DND-41 (cell line): ENCODE data around the gene GRIK4.

Experiments
- ATAC-seq: fragments of 200-7000 bp; cut with Tn5 transposase; 3 replicates; pipeline ENCODE4 v1.9.1; 2021; ENCODE audit warnings: low read depth; ENCODE audit not compliant: insufficient read depth
- DNase-seq: peaks from one replicate; pipeline ENCODE4 v3.0.0-alpha.2; 2020
- H2AFZ ChIP-seq: 2 replicates; pipeline ENCODE4 v1.6.0; 2012; ENCODE audit warnings: low read depth, low read length
- H3K27ac ChIP-seq: 2 replicates; pipeline ENCODE4 v1.5.1; 2012; ENCODE audit warnings: low read length, inconsistent platforms
- H3K27me3 ChIP-seq: fragments of 200-600 bp; sonication (generic); 2 replicates; pipeline ENCODE4 v1.6.0; 2012; ENCODE audit warnings: low read length, mild to moderate bottlenecking, inconsistent platforms; ENCODE audit not compliant: insufficient read depth, poor library complexity
- H3K36me3 ChIP-seq: 2 replicates; pipeline ENCODE4 v1.5.1; 2012; ENCODE audit warnings: low read length, inconsistent platforms; ENCODE audit not compliant: insufficient read depth
- H3K4me1 ChIP-seq: 2 replicates; pipeline ENCODE4 v1.5.1; 2012; ENCODE audit warnings: mild to moderate bottlenecking, low read length; ENCODE audit not compliant: insufficient read depth
- H3K4me2 ChIP-seq: 2 replicates; pipeline ENCODE4 v1.6.0; 2012; ENCODE audit warnings: mild to moderate bottlenecking, moderate library complexity, low read length, inconsistent platforms; ENCODE audit not compliant: insufficient read depth
- H3K4me3 ChIP-seq, 2 experiments: fragments of 200-600 bp in 1 of 2; shearing (Covaris generic) in 1 of 2; 2 replicates each; pipeline ENCODE4 v1.5.1; 2012 to 2016; ENCODE audit warnings: inconsistent platforms in 2 of 2, low read length in 2 of 2, mild to moderate bottlenecking in 2 of 2, low read depth in 1 of 2, moderate library complexity in 1 of 2
- H3K79me2 ChIP-seq: 2 replicates; pipeline ENCODE4 v1.6.0; 2012; ENCODE audit warnings: low read length, inconsistent platforms; ENCODE audit not compliant: insufficient read depth
- H3K9ac ChIP-seq: 2 replicates; pipeline ENCODE4 v1.6.0; 2012; ENCODE audit warnings: low read depth, mild to moderate bottlenecking, inconsistent platforms, low read length, moderate library complexity
- H3K9me3 ChIP-seq: 2 replicates; pipeline ENCODE4 v1.5.1; 2012; ENCODE audit warnings: low read length, moderate library complexity, mild to moderate bottlenecking, inconsistent platforms; ENCODE audit not compliant: insufficient read depth, severe bottlenecking
- H4K20me1 ChIP-seq: 2 replicates; pipeline ENCODE4 v1.6.0; 2012; ENCODE audit warnings: low read length; ENCODE audit not compliant: insufficient read depth
- EZH2 ChIP-seq: IDR thresholded peaks from 3 replicates; pipeline ENCODE4 v1.6.1; 2012; ENCODE audit warnings: borderline replicate concordance, low read depth, mild to moderate bottlenecking, moderate library complexity, low read length, inconsistent platforms; ENCODE audit not compliant: severe bottlenecking
- TF ChIP-seq, protein P1 (sequence below): IDR thresholded peaks from 2 replicates; pipeline ENCODE4 v1.5.1; 2012; ENCODE audit warnings: borderline replicate concordance, low read length, moderate library complexity, mild to moderate bottlenecking; ENCODE audit not compliant: poor library complexity, severe bottlenecking; ENCODE audit errors: extremely low read depth

GRIK4 gene

DNA sequence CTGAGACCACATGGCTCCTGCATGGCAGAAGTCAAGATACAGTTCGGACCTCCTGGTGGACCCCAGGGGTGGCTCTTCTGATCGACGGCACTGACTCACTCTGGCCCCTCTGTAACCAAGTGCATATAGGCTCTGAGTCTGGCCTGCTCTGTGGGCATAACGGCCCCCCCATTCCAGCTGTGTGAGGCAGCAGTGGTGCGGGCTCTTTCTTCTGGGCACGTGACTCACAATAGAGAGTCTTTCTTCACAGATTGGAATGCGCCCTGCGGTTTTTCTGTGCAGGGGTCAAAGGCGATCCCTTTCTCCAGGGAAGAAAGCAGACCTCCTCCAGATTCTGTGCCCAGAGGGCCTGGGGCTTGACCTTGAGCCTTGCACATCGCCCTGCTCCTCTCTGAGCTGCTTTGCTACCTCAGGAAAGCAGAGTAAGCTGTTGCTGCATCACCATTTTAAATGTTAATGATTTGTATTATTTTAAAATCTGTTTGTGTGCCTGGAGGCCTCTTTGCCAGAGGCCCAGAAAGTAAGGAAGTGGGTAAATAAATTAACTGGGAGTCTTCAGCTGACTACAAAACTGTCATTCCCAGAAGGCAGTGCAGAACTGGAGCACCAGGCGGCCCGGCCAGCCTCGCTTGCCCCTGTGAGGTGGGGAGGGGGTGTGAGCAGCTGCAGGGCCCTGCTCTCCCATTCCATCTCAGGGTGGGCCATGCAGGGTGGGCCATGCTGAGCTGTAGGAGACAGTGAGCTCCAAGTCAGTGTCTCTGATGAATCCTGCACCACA, 199.0 kb downstream of the GRIK4 start:
- H3K27ac ChIP-seq: no peak overlapping the region
- H3K4me3 ChIP-seq: no peak overlapping the region

DNA sequence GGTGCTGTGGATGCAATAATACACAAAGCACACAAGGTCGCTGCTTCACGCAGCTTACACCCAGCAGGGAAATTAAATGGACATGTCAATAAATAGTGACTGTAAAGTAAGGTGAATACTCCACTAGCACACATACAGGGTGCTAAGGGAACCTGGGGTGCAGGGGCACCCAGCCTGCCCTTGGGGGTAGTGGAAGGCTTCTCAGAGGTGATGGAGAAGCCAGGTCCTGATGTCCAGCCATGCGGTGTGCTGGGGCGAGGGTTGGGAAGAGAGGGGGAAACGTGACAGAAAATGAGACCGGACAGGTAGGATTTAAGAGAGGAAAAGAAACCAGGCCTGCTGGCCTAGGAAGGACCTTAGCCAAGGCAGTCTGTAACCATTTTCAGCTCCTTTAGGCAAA, 200.5 kb downstream of the GRIK4 start:
- TF ChIP-seq, protein P1, sequence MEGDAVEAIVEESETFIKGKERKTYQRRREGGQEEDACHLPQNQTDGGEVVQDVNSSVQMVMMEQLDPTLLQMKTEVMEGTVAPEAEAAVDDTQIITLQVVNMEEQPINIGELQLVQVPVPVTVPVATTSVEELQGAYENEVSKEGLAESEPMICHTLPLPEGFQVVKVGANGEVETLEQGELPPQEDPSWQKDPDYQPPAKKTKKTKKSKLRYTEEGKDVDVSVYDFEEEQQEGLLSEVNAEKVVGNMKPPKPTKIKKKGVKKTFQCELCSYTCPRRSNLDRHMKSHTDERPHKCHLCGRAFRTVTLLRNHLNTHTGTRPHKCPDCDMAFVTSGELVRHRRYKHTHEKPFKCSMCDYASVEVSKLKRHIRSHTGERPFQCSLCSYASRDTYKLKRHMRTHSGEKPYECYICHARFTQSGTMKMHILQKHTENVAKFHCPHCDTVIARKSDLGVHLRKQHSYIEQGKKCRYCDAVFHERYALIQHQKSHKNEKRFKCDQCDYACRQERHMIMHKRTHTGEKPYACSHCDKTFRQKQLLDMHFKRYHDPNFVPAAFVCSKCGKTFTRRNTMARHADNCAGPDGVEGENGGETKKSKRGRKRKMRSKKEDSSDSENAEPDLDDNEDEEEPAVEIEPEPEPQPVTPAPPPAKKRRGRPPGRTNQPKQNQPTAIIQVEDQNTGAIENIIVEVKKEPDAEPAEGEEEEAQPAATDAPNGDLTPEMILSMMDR: no peak
- no peak for TF ChIP-seq EZH2
- Histone ChIP-seq H3K27ac (no peak overlapping the region), H3K36me3 (no peaks in the 10 kb centered on the region), H4K20me1 (no peaks in the 10 kb centered on the region; the same call in 1 of the 2 replicates), H3K27me3 (peaks cover 20% of the 10 kb centered on the region), H3K79me2 (no peaks in the 10 kb centered on the region), H2AFZ (no peak overlapping the region), H3K4me1 (peaks cover 6% of the 10 kb centered on the region), H3K4me2 (no peak overlapping the region), H3K9me3 (peaks cover 2% of the 10 kb centered on the region), H3K9ac (no peak overlapping the region), H3K4me3 (no peak overlapping the region)
- DNase-seq: no peak
- no peak for ATAC-seq

More for the DNA sequence above, 199.0 kb downstream of the GRIK4 start:
- no peaks in the 10 kb centered on the region for H3K79me2 ChIP-seq
- ATAC-seq (no peak), DNase-seq (no peak)
- H3K36me3 ChIP-seq: no peaks in the 10 kb centered on the region
- no peak overlapping the region for H3K9ac ChIP-seq
- peaks cover 20% of the 10 kb centered on the region for H3K27me3 ChIP-seq
- H4K20me1 ChIP-seq: no peaks in the 10 kb centered on the region; the same call in 1 of the 2 replicates
- peaks cover 6% of the 10 kb centered on the region for H3K4me1 ChIP-seq
- TF ChIP-seq, protein P1: no peak
- no peak for TF ChIP-seq EZH2
- peaks cover 2% of the 10 kb centered on the region for H3K9me3 ChIP-seq
- no peak overlapping the region for H3K4me2 ChIP-seq
- H2AFZ ChIP-seq: no peak overlapping the region

DNA sequence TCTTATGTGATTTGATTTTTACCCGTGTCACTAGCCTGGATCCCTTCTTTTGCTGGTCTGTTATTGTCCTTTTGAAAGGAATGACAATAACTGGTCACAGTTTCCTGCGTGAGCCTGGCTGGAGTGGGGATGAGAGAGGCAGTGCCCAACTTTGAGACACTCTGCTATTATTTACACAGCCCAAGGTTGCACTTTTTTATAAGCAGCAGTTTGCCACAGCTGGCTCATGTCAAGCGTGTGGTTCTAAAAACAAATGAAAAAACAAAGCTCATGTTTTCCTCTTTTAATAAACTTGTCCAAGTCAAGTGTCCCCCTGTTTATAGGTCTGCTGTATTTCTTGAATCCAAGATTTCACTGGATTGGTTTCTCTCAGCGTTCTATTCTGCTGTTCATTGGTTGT, 201.3 kb downstream of the GRIK4 start:
- Histone ChIP-seq H3K79me2 (no peaks in the 10 kb centered on the region), H3K27ac (no peak overlapping the region), H3K9me3 (no peaks in the 10 kb centered on the region), H2AFZ (no peak overlapping the region), H3K4me2 (no peak overlapping the region), H4K20me1 (no peaks in the 10 kb centered on the region; the same call in 1 of the 2 replicates), H3K4me1 (peaks cover 6% of the 10 kb centered on the region), H3K9ac (no peak overlapping the region), H3K36me3 (no peaks in the 10 kb centered on the region), H3K27me3 (peaks cover 20% of the 10 kb centered on the region), H3K4me3 (no peak overlapping the region)
- no peak for ATAC-seq
- no peak for DNase-seq
- no peak for TF ChIP-seq EZH2
- TF ChIP-seq, protein P1: no peak
